ENCODE measurements around the gene FAF2.
"Not testable (repeated sequence)": the region's sequence is repeated elsewhere in the genome, so short reads cannot be mapped to it uniquely, and the experiment has no call there.

FAF2 gene

GRCh38 chr5:176420086-176420485 is 28.1 kb upstream of the FAF2 start:
- DNase-seq = no peak

- peak; percentile 18 for DNase-seq
Measured at GRCh38 chr5:176420972-176421544, 27.1 kb upstream of the FAF2 start.

GRCh38 chr5:176424181-176424580 is 24.0 kb upstream of the FAF2 start:
- no peak for DNase-seq

- no peak for DNase-seq
Measured at GRCh38 chr5:176425138-176425537, 23.0 kb upstream of the FAF2 start.

- no peak for DNase-seq
Measured at GRCh38 chr5:176425791-176426190, 22.4 kb upstream of the FAF2 start.

- DNase-seq = no peak
Measured at GRCh38 chr5:176426876-176427275, 21.3 kb upstream of the FAF2 start.

GRCh38 chr5:176427971-176428370 is 20.2 kb upstream of the FAF2 start:
- DNase-seq = no peak

GRCh38 chr5:176429972-176430371 is 18.2 kb upstream of the FAF2 start:
- DNase-seq = peak; percentile 52

GRCh38 chr5:176432707-176433106 is 15.5 kb upstream of the FAF2 start:
- DNase-seq = no peak

- peak; percentile 55 for DNase-seq
Measured at GRCh38 chr5:176436656-176437055, 11.5 kb upstream of the FAF2 start.

- peak; percentile 4 for DNase-seq
Measured at GRCh38 chr5:176438959-176439757, 9.0 kb upstream of the FAF2 start.

GRCh38 chr5:176440927-176441706 is 7.1 kb upstream of the FAF2 start:
- DNase-seq = no peak

- DNase-seq = peak; percentile 14
Measured at GRCh38 chr5:176441921-176442323, 6.3 kb upstream of the FAF2 start.

- DNase-seq = not testable (repeated sequence)
Measured at GRCh38 chr5:176442911-176443310, 5.3 kb upstream of the FAF2 start.

- DNase-seq = no peak
Measured at GRCh38 chr5:176444742-176445141, 3.4 kb upstream of the FAF2 start.

GRCh38 chr5:176446028-176446665 is 2.0 kb upstream of the FAF2 start:
- DNase-seq = no peak

- DNase-seq = no peak
Measured at GRCh38 chr5:176446884-176447590, 1.1 kb upstream of the FAF2 start.

GRCh38 chr5:176447591-176447977 is 601 bp upstream of the FAF2 start:
- DNase-seq = no peak

GRCh38 chr5:176450077-176450476 is 1.9 kb downstream of the FAF2 start:
- DNase-seq = no peak

GRCh38 chr5:176454724-176455394 is 6.7 kb downstream of the FAF2 start:
- no peak for DNase-seq

- DNase-seq = no peak
Measured at GRCh38 chr5:176458904-176459561, 10.8 kb downstream of the FAF2 start.

GRCh38 chr5:176461349-176461748 is 13.2 kb downstream of the FAF2 start:
- DNase-seq = no peak
